T47D (cell line): Measurements from ENCODE around the gene FNDC3B.

ENCODE experiments used
- DNase-seq, 2 experiments: peaks; one replicate each; pipeline versions ENCODE4 v3.0.0 to v3.0.0-alpha.2; 2011 to 2012; ENCODE audit warnings: low read depth in 1 of 2, low spot score in 1 of 2
- JUND ChIP-seq: IDR thresholded peaks from 2 replicates; pipeline ENCODE4 v1.6.1; 2012; ENCODE audit warnings: low read depth
- in situ Hi-C: cut with HindIII; loops from 2 replicates; pipeline ENCODE4 v1.10.0; 2016; ENCODE audit warnings: low sequenced_read_pairs, low pct_unique_long_range_greater_than_20kb

Gene FNDC3B

GRCh38 chr3:172446198-172446597, 406.8 kb downstream of the FNDC3B start:
- in situ Hi-C loops = no loop called here
- no peak for DNase-seq
- no peak for TF ChIP-seq JUND

GRCh38 chr3:172447611-172448579, 408.5 kb downstream of the FNDC3B start, which contains the start of gene GHSR:
Gene GHSR (minus strand): TSS chr3:172448456. CDS start chr3:172448413, 43 bp downstream.
- no peak for DNase-seq
- in situ Hi-C loops = no loop called here
- TF ChIP-seq JUND = no peak

GRCh38 chr3:172448661-172449465, 409.5 kb downstream of the FNDC3B start:
- no peak for DNase-seq
- in situ Hi-C loops = no loop called here
- no peak for TF ChIP-seq JUND

- TF ChIP-seq JUND = no peak
Observed at GRCh38 chr3:172449466-172450149, 410.2 kb downstream of the FNDC3B start.

More at GRCh38 chr3:172449466-172450149, 410.2 kb downstream of the FNDC3B start:
- in situ Hi-C loops = no loop called here
- no peak for DNase-seq
